GM18858 (cell line): ENCODE data around the gene CCND1.
"Not testable (repeated sequence)": the region's sequence is repeated elsewhere in the genome, so short reads cannot be mapped to it uniquely, and the experiment has no call there.

Source experiments
- ATAC-seq: cut with Tn5 transposase; IDR thresholded peaks from one replicate; pipeline ENCODE4 v1.9.1; 2021; ENCODE audit not compliant: unreplicated experiment

The CCND1 gene

GRCh38 chr11:69687969-69688771 lies 47.2 kb downstream of the CCND1 start:
- ATAC-seq, result not testable (repeated sequence)

GRCh38 chr11:69689484-69690319 lies 48.7 kb downstream of the CCND1 start:
- no peak for ATAC-seq

- no peak for ATAC-seq
Observed at GRCh38 chr11:69691463-69691862, 50.5 kb downstream of the CCND1 start.

- ATAC-seq, result no peak
Observed at GRCh38 chr11:69692422-69692821, 51.5 kb downstream of the CCND1 start.

- no peak for ATAC-seq
Observed at GRCh38 chr11:69694781-69695180, 53.8 kb downstream of the CCND1 start.

- ATAC-seq, result no peak
Observed at GRCh38 chr11:69695581-69695980, 54.6 kb downstream of the CCND1 start.

- ATAC-seq, result not testable (repeated sequence)
Observed at GRCh38 chr11:69695995-69696394, 55.0 kb downstream of the CCND1 start.

- ATAC-seq, result no peak
Observed at GRCh38 chr11:69696749-69697468, 56.0 kb downstream of the CCND1 start.

GRCh38 chr11:69697469-69697843 lies 56.5 kb downstream of the CCND1 start:
- no peak for ATAC-seq

GRCh38 chr11:69697861-69698260 lies 56.9 kb downstream of the CCND1 start:
- ATAC-seq, result no peak

GRCh38 chr11:69698362-69698761 lies 57.4 kb downstream of the CCND1 start:
- no peak for ATAC-seq

- ATAC-seq, result no peak
Observed at GRCh38 chr11:69699213-69699612, 58.3 kb downstream of the CCND1 start.

GRCh38 chr11:69700278-69701140 lies 59.6 kb downstream of the CCND1 start:
- no peak for ATAC-seq

- no peak for ATAC-seq
Observed at GRCh38 chr11:69702239-69702691, 61.3 kb downstream of the CCND1 start.

- no peak for ATAC-seq
Observed at GRCh38 chr11:69702769-69703452, 62.0 kb downstream of the CCND1 start.

GRCh38 chr11:69703453-69703767 lies 62.5 kb downstream of the CCND1 start:
- ATAC-seq, result no peak
